ENCODE data around the gene PCSK7.
"Not testable (repeated sequence)": the region's sequence is repeated elsewhere in the genome, so short reads cannot be mapped to it uniquely, and the experiment has no call there.

Gene PCSK7, protein sequence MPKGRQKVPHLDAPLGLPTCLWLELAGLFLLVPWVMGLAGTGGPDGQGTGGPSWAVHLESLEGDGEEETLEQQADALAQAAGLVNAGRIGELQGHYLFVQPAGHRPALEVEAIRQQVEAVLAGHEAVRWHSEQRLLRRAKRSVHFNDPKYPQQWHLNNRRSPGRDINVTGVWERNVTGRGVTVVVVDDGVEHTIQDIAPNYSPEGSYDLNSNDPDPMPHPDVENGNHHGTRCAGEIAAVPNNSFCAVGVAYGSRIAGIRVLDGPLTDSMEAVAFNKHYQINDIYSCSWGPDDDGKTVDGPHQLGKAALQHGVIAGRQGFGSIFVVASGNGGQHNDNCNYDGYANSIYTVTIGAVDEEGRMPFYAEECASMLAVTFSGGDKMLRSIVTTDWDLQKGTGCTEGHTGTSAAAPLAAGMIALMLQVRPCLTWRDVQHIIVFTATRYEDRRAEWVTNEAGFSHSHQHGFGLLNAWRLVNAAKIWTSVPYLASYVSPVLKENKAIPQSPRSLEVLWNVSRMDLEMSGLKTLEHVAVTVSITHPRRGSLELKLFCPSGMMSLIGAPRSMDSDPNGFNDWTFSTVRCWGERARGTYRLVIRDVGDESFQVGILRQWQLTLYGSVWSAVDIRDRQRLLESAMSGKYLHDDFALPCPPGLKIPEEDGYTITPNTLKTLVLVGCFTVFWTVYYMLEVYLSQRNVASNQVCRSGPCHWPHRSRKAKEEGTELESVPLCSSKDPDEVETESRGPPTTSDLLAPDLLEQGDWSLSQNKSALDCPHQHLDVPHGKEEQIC

DNA sequence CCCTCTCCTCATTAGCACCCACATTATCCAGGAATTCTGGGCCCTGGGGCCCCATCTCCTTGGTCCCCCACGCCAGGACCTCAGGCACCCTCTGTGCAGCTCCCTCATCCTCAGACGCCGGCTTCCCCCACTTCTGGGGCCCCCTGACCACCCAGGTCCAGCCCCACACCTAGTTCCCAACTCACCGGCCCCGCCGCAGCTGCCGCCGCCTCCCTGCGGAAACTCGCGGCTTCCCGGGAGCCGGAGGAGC lies at the start of gene PCSK7:
PCSK7 (minus strand) TSS at position 232 of the 250 bp plus-strand sequence. CDS start 2,229 bp downstream, outside the sequence.
- H3K27ac Mint-ChIP-seq = peak within 1 kb of the TSS; percentile 97
- no peak for DNase-seq (ENCODE audit: low spot score in 2 of 2)
- no peak for ATAC-seq (ENCODE audit: low read depth)

DNA sequence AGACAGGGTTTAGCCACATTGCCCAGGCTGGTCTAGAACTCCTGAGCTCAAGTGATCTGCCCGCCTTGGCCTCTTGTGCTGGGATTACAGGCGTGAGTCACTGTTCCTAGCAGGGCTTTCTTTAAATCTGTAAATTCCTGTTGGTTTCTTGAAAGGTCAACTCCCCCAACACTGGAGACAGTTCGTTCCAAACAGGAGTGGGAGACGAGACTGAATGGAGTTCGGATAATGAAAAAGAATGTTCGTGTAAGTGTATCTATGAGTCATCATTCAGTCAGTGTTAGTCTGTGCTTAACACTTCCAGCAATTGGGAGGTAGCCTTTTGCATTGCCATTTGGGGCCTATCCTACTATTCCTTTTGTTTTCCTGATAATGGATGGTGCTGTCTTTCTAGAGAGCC lies 49.3 kb upstream of the PCSK7 start:
- Mint-ChIP-seq H3K4me3 (no peak overlapping the region), H3K9me3 (no peaks in the 10 kb centered on the region), H3K27ac (no peak overlapping the region), H3K27me3 (no peaks in the 10 kb centered on the region), H3K36me3 (peaks cover 36% of the 10 kb centered on the region), H3K4me1 (no peaks in the 10 kb centered on the region)
- ATAC-seq (ENCODE audit: low read depth) (no peak), DNase-seq (ENCODE audit: low spot score in 2 of 2) (no peak)

More for the DNA sequence above, at the start of gene PCSK7:
- Mint-ChIP-seq H3K4me3 (peak within 1 kb of the TSS; percentile 99), H3K36me3 (peaks cover 18% of the 10 kb centered on the region), H3K27me3 (no peaks in the 10 kb centered on the region), H3K4me1 (peaks cover 39% of the 10 kb centered on the region), H3K9me3 (no peaks in the 10 kb centered on the region)

DNA sequence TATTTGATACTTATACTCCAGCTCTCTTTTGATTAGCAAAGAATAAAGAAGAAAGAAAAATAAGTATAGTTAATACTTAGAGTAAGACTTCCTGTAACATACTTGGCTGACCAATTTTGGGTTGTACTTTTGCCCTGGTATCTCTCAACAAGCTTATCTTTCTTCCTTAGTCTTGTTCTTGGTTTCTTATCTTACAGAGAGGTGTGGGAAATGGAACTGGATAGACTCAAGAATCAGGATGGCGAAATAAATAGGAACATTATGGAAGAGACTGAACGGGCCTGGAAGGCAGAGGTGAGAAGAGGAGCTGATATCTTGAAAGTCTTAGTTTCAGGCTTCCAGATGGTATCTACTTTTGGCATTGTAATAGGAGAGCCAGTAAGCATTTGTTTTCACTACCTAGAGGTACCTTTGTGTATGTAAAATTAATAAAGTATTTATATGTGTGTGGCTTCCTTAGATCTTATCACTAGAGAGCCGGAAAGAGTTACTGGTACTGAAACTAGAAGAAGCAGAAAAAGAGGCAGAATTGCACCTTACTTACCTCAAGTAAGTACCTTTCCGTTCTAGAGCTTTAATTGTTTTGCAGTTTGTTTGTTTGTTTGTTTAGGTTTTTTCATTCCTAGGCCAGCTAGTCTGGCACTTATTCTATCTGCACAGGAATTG lies 48.0 kb upstream of the PCSK7 start:
- Mint-ChIP-seq H3K4me3 (no peak overlapping the region), H3K4me1 (peaks cover 3% of the 10 kb centered on the region), H3K27me3 (no peaks in the 10 kb centered on the region), H3K27ac (no peak overlapping the region), H3K36me3 (peaks cover 41% of the 10 kb centered on the region), H3K9me3 (no peaks in the 10 kb centered on the region)
- no peak for ATAC-seq (ENCODE audit: low read depth)
- no peak for DNase-seq (ENCODE audit: low spot score in 2 of 2)

DNA sequence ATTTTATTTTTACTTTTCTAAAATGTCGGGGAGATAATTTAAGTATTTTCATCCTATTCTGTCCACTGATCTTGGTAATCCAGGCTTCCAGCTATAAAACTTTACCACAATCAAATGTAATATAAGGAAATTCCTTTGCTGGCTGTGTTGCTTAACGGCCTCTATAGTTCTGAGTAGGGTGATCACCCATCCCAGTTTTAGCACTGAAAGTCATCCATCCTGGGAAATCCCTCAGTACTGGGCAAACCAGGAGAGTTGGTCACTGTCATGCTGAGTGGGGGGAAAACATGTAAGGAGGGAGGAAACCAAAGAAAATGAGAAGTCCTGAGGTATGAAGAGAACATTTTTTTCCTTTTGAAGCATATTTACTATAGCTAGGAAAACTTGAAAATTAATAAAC lies 46.5 kb upstream of the PCSK7 start:
- no peak overlapping the region for H3K4me3 Mint-ChIP-seq
- DNase-seq (ENCODE audit: low spot score in 2 of 2) (no peak), ATAC-seq (ENCODE audit: low read depth) (no peak)
- H3K27ac Mint-ChIP-seq = no peak overlapping the region
- no peaks in the 10 kb centered on the region for H3K27me3 Mint-ChIP-seq
- H3K4me1 Mint-ChIP-seq = peaks cover 3% of the 10 kb centered on the region
- H3K9me3 Mint-ChIP-seq = no peaks in the 10 kb centered on the region
- H3K36me3 Mint-ChIP-seq = peaks cover 43% of the 10 kb centered on the region

- H3K4me3 Mint-ChIP-seq = no peak overlapping the region
- no peak overlapping the region for H3K27ac Mint-ChIP-seq
- no peaks in the 10 kb centered on the region for H3K27me3 Mint-ChIP-seq
- H3K36me3 Mint-ChIP-seq = peaks cover 25% of the 10 kb centered on the region
- peaks cover 3% of the 10 kb centered on the region for H3K4me1 Mint-ChIP-seq
- no peak for ATAC-seq (ENCODE audit: low read depth)
- DNase-seq (ENCODE audit: low spot score in 2 of 2) = no peak
- no peaks in the 10 kb centered on the region for H3K9me3 Mint-ChIP-seq
These were observed 41.8 kb upstream of the PCSK7 start for GRCh38 chr11:117273550-117274289.

GRCh38 chr11:117272175-117272574 lies 40.3 kb upstream of the PCSK7 start:
- H3K36me3 Mint-ChIP-seq = peaks cover 24% of the 10 kb centered on the region

DNA sequence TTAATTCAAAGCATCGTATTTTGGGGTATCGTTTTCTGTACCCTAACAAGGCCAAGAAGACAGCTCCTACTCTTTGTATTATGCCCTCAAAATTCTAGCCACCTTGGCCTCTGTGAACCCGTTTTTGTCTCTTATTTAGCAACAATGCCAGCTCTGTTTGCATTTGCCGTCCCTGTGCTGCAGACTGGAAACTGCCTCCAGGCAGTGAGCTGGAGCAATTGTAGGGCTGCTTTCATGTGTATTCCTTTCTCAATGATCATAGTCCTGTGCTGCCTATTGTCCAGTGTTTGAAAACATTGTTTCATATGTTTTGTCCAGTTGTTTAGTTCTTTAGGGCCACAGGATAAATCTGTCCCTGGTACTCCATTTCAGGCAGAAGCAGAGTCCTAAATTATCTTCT lies 39.3 kb upstream of the PCSK7 start:
- H3K4me3 Mint-ChIP-seq = no peak overlapping the region
- H3K4me1 Mint-ChIP-seq = peaks cover 3% of the 10 kb centered on the region
- H3K27ac Mint-ChIP-seq = no peak overlapping the region
- H3K9me3 Mint-ChIP-seq = no peaks in the 10 kb centered on the region
- no peaks in the 10 kb centered on the region for H3K27me3 Mint-ChIP-seq
- DNase-seq (ENCODE audit: low spot score in 2 of 2) = no peak
- no peak for ATAC-seq (ENCODE audit: low read depth)
- H3K36me3 Mint-ChIP-seq = peaks cover 28% of the 10 kb centered on the region

More at GRCh38 chr11:117272175-117272574, 40.3 kb upstream of the PCSK7 start:
- H3K4me1 Mint-ChIP-seq; H3K9me3 Mint-ChIP-seq; ATAC-seq (ENCODE audit: low read depth); H3K27me3 Mint-ChIP-seq; H3K4me3 Mint-ChIP-seq; H3K27ac Mint-ChIP-seq; DNase-seq (ENCODE audit: low spot score in 2 of 2): not testable (repeated sequence)

DNA sequence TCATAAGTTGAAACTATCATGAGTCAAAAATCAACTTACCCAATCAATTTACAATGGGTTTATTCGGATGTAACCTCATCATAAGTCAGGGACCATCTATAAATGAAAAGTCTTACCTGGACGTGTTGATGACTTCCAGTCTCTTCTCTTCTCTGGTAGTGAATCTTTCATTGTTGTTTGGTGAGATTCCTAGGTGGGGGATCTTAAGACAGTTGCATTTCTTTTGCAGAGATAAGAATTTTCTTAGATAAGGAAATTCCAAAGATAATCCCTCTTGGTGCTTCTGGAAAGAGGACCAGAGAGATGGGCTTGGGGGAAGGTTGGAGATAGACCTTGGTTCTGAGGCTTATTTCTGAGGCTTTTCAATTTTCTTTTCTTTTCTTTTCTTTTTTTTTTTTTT lies 38.0 kb upstream of the PCSK7 start:
- no peak overlapping the region for H3K4me3 Mint-ChIP-seq
- H3K4me1 Mint-ChIP-seq = no peaks in the 10 kb centered on the region
- DNase-seq (ENCODE audit: low spot score in 2 of 2) (no peak), ATAC-seq (ENCODE audit: low read depth) (no peak)
- H3K27me3 Mint-ChIP-seq = no peaks in the 10 kb centered on the region
- no peaks in the 10 kb centered on the region for H3K9me3 Mint-ChIP-seq
- H3K27ac Mint-ChIP-seq = no peak overlapping the region
- peaks cover 22% of the 10 kb centered on the region for H3K36me3 Mint-ChIP-seq

- Mint-ChIP-seq H3K9me3 (no peaks in the 10 kb centered on the region), H3K4me3 (no peak overlapping the region), H3K36me3 (peaks cover 10% of the 10 kb centered on the region), H3K4me1 (no peaks in the 10 kb centered on the region), H3K27me3 (no peaks in the 10 kb centered on the region), H3K27ac (no peak overlapping the region)
- DNase-seq (ENCODE audit: low spot score in 2 of 2) (no peak), ATAC-seq (ENCODE audit: low read depth) (no peak)
These were observed 33.9 kb upstream of the PCSK7 start for GRCh38 chr11:117265745-117266144.

DNA sequence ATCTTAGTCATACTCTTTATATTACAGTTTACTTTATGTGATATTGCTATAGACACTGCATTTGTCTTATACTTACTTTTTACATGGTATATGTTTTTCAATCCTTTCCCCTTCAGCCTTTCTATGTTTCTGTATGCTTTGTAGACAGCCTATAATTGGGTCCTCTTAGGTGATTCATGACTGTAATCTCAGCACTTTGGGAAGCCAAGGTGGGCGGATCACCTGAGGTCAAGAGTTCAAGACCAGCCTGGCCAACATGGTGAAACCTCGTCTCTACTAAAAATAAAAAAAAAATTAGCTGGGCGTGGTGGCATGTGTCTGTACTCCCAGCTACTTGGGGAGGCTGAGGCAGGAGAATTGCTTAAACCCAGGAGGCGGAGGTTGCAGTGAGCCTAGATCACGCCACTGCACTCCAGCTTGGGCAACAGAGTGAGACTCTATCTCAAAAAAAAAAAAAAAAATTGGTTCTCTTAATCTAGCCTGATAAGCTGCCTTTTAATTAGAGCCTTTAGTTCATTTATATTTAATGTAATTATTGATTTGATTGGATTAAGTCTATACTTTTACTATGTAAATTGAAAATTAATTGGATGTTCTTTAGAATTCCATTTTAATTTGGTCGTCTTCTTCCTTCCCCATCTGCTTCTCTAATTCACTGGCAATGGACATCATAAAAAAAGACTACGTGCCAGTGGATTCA lies 32.9 kb upstream of the PCSK7 start:
- H3K9me3 Mint-ChIP-seq; H3K4me1 Mint-ChIP-seq; DNase-seq (ENCODE audit: low spot score in 2 of 2); ATAC-seq (ENCODE audit: low read depth); H3K27me3 Mint-ChIP-seq; H3K27ac Mint-ChIP-seq; H3K4me3 Mint-ChIP-seq: not testable (repeated sequence)
- peaks cover 14% of the 10 kb centered on the region for H3K36me3 Mint-ChIP-seq

- no peaks in the 10 kb centered on the region for H3K27me3 Mint-ChIP-seq
- DNase-seq (ENCODE audit: low spot score in 2 of 2) (no peak), ATAC-seq (ENCODE audit: low read depth) (no peak)
- H3K36me3 Mint-ChIP-seq = peaks cover 19% of the 10 kb centered on the region
- no peak overlapping the region for H3K4me3 Mint-ChIP-seq
- H3K4me1 Mint-ChIP-seq = no peaks in the 10 kb centered on the region
- no peak overlapping the region for H3K27ac Mint-ChIP-seq
- no peaks in the 10 kb centered on the region for H3K9me3 Mint-ChIP-seq
These were observed 27.5 kb upstream of the PCSK7 start for GRCh38 chr11:117259417-117259816.

GRCh38 chr11:117258576-117258975 lies 26.7 kb upstream of the PCSK7 start:
- DNase-seq (ENCODE audit: low spot score in 2 of 2) (no peak), ATAC-seq (ENCODE audit: low read depth) (no peak)
- no peak overlapping the region for H3K27ac Mint-ChIP-seq
- no peak overlapping the region for H3K4me3 Mint-ChIP-seq
- H3K36me3 Mint-ChIP-seq = peaks cover 23% of the 10 kb centered on the region
- no peaks in the 10 kb centered on the region for H3K4me1 Mint-ChIP-seq
- no peaks in the 10 kb centered on the region for H3K9me3 Mint-ChIP-seq
- H3K27me3 Mint-ChIP-seq = no peaks in the 10 kb centered on the region

DNA sequence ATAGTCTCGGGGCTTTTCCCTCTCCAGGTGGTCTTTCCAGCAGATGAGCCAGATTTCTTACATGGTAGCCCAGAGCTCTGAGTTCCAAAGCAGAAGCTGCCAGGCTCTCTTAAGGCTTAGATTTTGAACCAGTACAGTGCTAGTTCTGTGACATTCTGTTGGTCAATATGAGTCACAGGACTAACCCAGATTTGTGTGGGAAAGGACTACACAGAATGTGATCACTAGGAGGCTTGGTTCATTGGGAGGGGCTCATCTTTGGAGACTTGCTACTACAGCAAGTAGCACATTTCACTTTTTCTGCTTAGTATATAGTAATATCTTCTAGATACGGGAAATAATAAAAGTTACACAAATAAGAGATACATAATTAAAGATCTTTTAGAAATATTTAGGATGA lies 24.7 kb upstream of the PCSK7 start:
- Mint-ChIP-seq H3K27ac (no peak overlapping the region), H3K9me3 (no peaks in the 10 kb centered on the region), H3K36me3 (peaks cover 24% of the 10 kb centered on the region), H3K4me3 (no peak overlapping the region), H3K4me1 (no peaks in the 10 kb centered on the region), H3K27me3 (no peaks in the 10 kb centered on the region)
- ATAC-seq (ENCODE audit: low read depth) (no peak), DNase-seq (ENCODE audit: low spot score in 2 of 2) (no peak)

Data from memory B cell (primary cell).